OCI-LY7 (cell line): Measurements from ENCODE around the gene TTC13. TPM values are rescaled to one million over a fixed set of nuclear protein-coding genes. Genes with fewer than 3 reads are reported as not detected.

Source experiments
- BruUV-seq: library from RNA; stranded (reverse); fragments of 400-500 nt; replicated peaks from 2 replicates; lab custom pipeline; 2021; lab: Mats Ljungman, UMichigan
- CTCF ChIA-PET: fragments of 300-600 bp; sonication (Branson Sonifier 250); formaldehyde crosslinking; loops from one replicate; lab custom pipeline; 2022; ENCODE audit warnings: antibody characterized with exemption; ENCODE audit not compliant: unreplicated experiment; lab: Charles Lee
- POLR2A ChIA-PET: fragments of 300-600 bp; sonication (Branson Sonifier 250); formaldehyde crosslinking; loops from one replicate; lab custom pipeline; 2022; ENCODE audit warnings: antibody characterized with exemption; lab: Charles Lee
- DNase-seq: peaks from one replicate; pipeline ENCODE4 v3.0.0-alpha.2; 2015; ENCODE audit warnings: low spot score
- H2AFZ ChIP-seq: fragments of 200-600 bp; sonication (generic), shearing (Covaris generic); 2 replicates; pipeline ENCODE4 v1.6.1; 2014; ENCODE audit warnings: mild to moderate bottlenecking, antibody characterized with exemption, low read length, moderate library complexity
- H3K27ac ChIP-seq: fragments of 200-600 bp; sonication (generic); 2 replicates; pipeline ENCODE4 v1.5.1; 2014; ENCODE audit warnings: mixed run types, low read depth, mild to moderate bottlenecking, moderate library complexity, low read length, inconsistent platforms; ENCODE audit not compliant: poor library complexity, severe bottlenecking
- H3K36me3 ChIP-seq: fragments of 200-600 bp; sonication (generic); 2 replicates; pipeline ENCODE4 v1.6.1; 2014; ENCODE audit warnings: mild to moderate bottlenecking, antibody characterized with exemption, low read length, moderate library complexity, mixed read lengths; ENCODE audit not compliant: insufficient read depth
- H3K4me1 ChIP-seq: fragments of 200-600 bp; sonication (generic); 2 replicates; pipeline ENCODE4 v1.5.1; 2014; ENCODE audit warnings: mild to moderate bottlenecking, low read length; ENCODE audit not compliant: insufficient read depth, poor library complexity, severe bottlenecking
- H3K4me2 ChIP-seq: fragments of 200-600 bp; sonication (generic); 2 replicates; pipeline ENCODE4 v1.6.1; 2014; ENCODE audit warnings: mild to moderate bottlenecking, low read length
- H3K4me3 ChIP-seq: fragments of 200-600 bp; sonication (generic); 2 replicates; pipeline ENCODE4 v1.5.1; 2014; ENCODE audit warnings: mild to moderate bottlenecking, low read depth, low read length; ENCODE audit not compliant: poor library complexity, severe bottlenecking
- H3K79me2 ChIP-seq: fragments of 200-600 bp; sonication (generic); 2 replicates; pipeline ENCODE4 v1.6.1; 2016; ENCODE audit warnings: low read depth, mild to moderate bottlenecking, low read length, moderate library complexity, mixed read lengths; ENCODE audit not compliant: insufficient read depth
- H3K9me2 ChIP-seq: fragments of 200-600 bp; sonication (generic); 2 replicates; pipeline ENCODE4 v1.6.1; 2016; ENCODE audit warnings: mild to moderate bottlenecking, low read length, mixed read lengths; ENCODE audit not compliant: insufficient read depth
- H3K9me3 ChIP-seq: fragments of 200-600 bp; sonication (generic); 2 replicates; pipeline ENCODE4 v1.6.1; 2014; ENCODE audit warnings: mild to moderate bottlenecking, mixed run types, low read length, mixed read lengths
- H4K20me1 ChIP-seq: fragments of 200-600 bp; sonication (generic); 2 replicates; pipeline ENCODE4 v1.6.1; 2014; ENCODE audit warnings: mild to moderate bottlenecking, antibody characterized with exemption, low read length, moderate library complexity, mixed read lengths; ENCODE audit not compliant: insufficient read depth
- CTCF ChIP-seq: fragments of 200-600 bp; sonication (generic); conservative IDR thresholded peaks from 2 replicates; pipeline ENCODE4 v1.5.1; 2014; ENCODE audit warnings: mild to moderate bottlenecking, antibody characterized with exemption, low read length, moderate library complexity, mixed read lengths
- EZH2phosphoT487 ChIP-seq: fragments of 200-600 bp; sonication (generic); IDR thresholded peaks from 2 replicates; pipeline ENCODE4 v1.6.1; 2018; ENCODE audit warnings: low read depth, borderline replicate concordance, mild to moderate bottlenecking, mixed run types, antibody characterized with exemption, low read length, moderate library complexity, mixed read lengths
- intact Hi-C: fragments of 100-400 bp; cut with micrococcal nuclease; formaldehyde crosslinking; loops from one replicate; pipeline ENCODE4 v1.10.0; 2022; ENCODE audit not compliant: unreplicated experiment
- total RNA-seq, 2 experiments: library from RNA; depleted of rRNA in 1 of 2; stranded (reverse); fragments of >200 nt in 1 of 2; shearing (Covaris generic) in 1 of 2; gene quantifications; 2 replicates each; pipeline ENCODE4 v1.2.3, GENCODE V29; 2014 to 2022

TTC13 gene
- total RNA-seq, 2 experiments from 2014 or later = 15.4 to 27.2 TPM

- H3K27ac ChIP-seq = no peak overlapping the region
- H4K20me1 ChIP-seq = peaks cover 3% of the 10 kb centered on the region; the same call in 1 of the 2 replicates
- TF ChIP-seq CTCF (no peak), EZH2phosphoT487 (no peak)
- H3K79me2 ChIP-seq = peaks cover 8% of the 10 kb centered on the region; the same call in 1 of the 2 replicates
- no peak overlapping the region for H2AFZ ChIP-seq
- H3K4me2 ChIP-seq = no peak overlapping the region
- no peaks in the 10 kb centered on the region for H3K9me3 ChIP-seq
- no peak overlapping the region for H3K4me3 ChIP-seq
- H3K9me2 ChIP-seq = no peaks in the 10 kb centered on the region
- DNase-seq = no peak
- H3K36me3 ChIP-seq = peaks cover 19% of the 10 kb centered on the region
- H3K4me1 ChIP-seq = peaks cover 14% of the 10 kb centered on the region
- CTCF ChIA-PET = no interaction called here
- intact Hi-C loops = no loop called here
- no TSS peak for BruUV-seq
- POLR2A ChIA-PET = interaction anchor here (3.6 kb wide), 1 partner anchor 13 kb away, joined by 22 read pairs; no protein-coding TSS in a partner anchor
Measured at GRCh38 chr1:230971771-230972170, 6.9 kb downstream of the TTC13 start.

GRCh38 chr1:230970432-230970831 lies 8.2 kb downstream of the TTC13 start:
- TF ChIP-seq EZH2phosphoT487 (no peak), CTCF (no peak)
- no peak overlapping the region for H2AFZ ChIP-seq
- H3K9me2 ChIP-seq = no peaks in the 10 kb centered on the region
- no peaks in the 10 kb centered on the region for H4K20me1 ChIP-seq
- peaks cover 10% of the 10 kb centered on the region for H3K4me1 ChIP-seq
- H3K4me3 ChIP-seq = no peak overlapping the region
- no peaks in the 10 kb centered on the region for H3K9me3 ChIP-seq
- no peak for DNase-seq
- peaks cover 10% of the 10 kb centered on the region; the same call in 1 of the 2 replicates for H3K36me3 ChIP-seq
- POLR2A ChIA-PET = interaction anchor here (0.6 to 2.6 kb wide), 9 partner anchors 9 to 1734 kb away, joined by 3 to 26 read pairs (median 5); partner anchors contain the start of genes ARV1 and GALNT2
- no peak overlapping the region for H3K4me2 ChIP-seq
- intact Hi-C loops = no loop called here
- H3K27ac ChIP-seq = no peak overlapping the region
- CTCF ChIA-PET = interaction anchor here (0.6 to 1.0 kb wide), 2 partner anchors 8 to 70 kb away, joined by 3 to 5 read pairs; partner anchors contain the start of genes ARV1, FAM89A and TTC13
- H3K79me2 ChIP-seq = no peaks in the 10 kb centered on the region
- BruUV-seq = no TSS peak

GRCh38 chr1:230966358-230966873 lies 12.2 kb downstream of the TTC13 start:
- H2AFZ ChIP-seq = no peak overlapping the region
- no peak overlapping the region for H3K4me2 ChIP-seq
- H3K79me2 ChIP-seq = no peaks in the 10 kb centered on the region
- H3K9me3 ChIP-seq = no peaks in the 10 kb centered on the region
- POLR2A ChIA-PET = interaction anchor here (1.2 kb wide), 1 partner anchor 15 kb away, joined by 3 read pairs; no protein-coding TSS in a partner anchor
- H3K9me2 ChIP-seq = no peaks in the 10 kb centered on the region
- no peaks in the 10 kb centered on the region for H4K20me1 ChIP-seq
- no TSS peak for BruUV-seq
- intact Hi-C loops = no loop called here
- no peak overlapping the region for H3K4me3 ChIP-seq
- no peaks in the 10 kb centered on the region for H3K4me1 ChIP-seq
- CTCF ChIA-PET = interaction anchor here (1.1 kb wide), 1 partner anchor 9 kb away, joined by 4 read pairs; no protein-coding TSS in a partner anchor
- H3K27ac ChIP-seq = no peak overlapping the region
- no peak for DNase-seq
- H3K36me3 ChIP-seq = no peaks in the 10 kb centered on the region
- no peak for TF ChIP-seq EZH2phosphoT487
